AG04450 (cell line): ENCODE data around the gene POMP. TPM values are rescaled to one million over a fixed set of nuclear protein-coding genes. Genes with fewer than 3 reads are reported as not detected.

Experiments
- CTCF ChIA-PET: fragments of 300-600, 350-600 bp; formaldehyde crosslinking; extraction: SDS; loops from one replicate; lab custom pipeline; 2022; ENCODE audit warnings: antibody characterized with exemption, inconsistent platforms; lab: Charles Lee
- POLR2A ChIA-PET: fragments of 350-600 bp; formaldehyde crosslinking; extraction: SDS; loops from one replicate; lab custom pipeline; 2021; ENCODE audit warnings: antibody characterized with exemption, inconsistent platforms; lab: Yijun Ruan, JAX
- DNase-seq: peaks from one replicate; pipeline ENCODE4 v3.0.0-alpha.2; 2011; ENCODE audit warnings: low read depth, low spot score
- H3K27ac ChIP-seq: one replicate; pipeline ENCODE4 v1.5.1; 2012; ENCODE audit warnings: low read depth, low read length, control low read depth
- H3K27me3 ChIP-seq: one replicate; pipeline ENCODE4 v1.6.0; 2012; ENCODE audit warnings: low read length; ENCODE audit not compliant: control insufficient read depth, insufficient read depth
- H3K4me3 ChIP-seq: 2 replicates; pipeline ENCODE4 v1.5.1; 2011; ENCODE audit warnings: mild to moderate bottlenecking, low read depth, low read length, control low read depth
- H3K9me3 ChIP-seq: 2 replicates; pipeline ENCODE4 v1.5.1; 2012; ENCODE audit warnings: low read length; ENCODE audit not compliant: control insufficient read depth, insufficient read depth
- CTCF ChIP-seq: IDR thresholded peaks from 2 replicates; pipeline ENCODE4 v1.5.1; 2011; ENCODE audit warnings: low read depth, low read length, control low read depth, inconsistent platforms
- polyA minus RNA-seq: library from RNA; depleted of rRNA, polyadenylated mRNA; stranded (reverse); fragments of >200 nt; gene quantifications from 2 replicates; pipeline ENCODE4 v1.2.3, GENCODE V29; 2011; rRNA and poly(A)+ RNA removed
- polyA plus RNA-seq: library from polyadenylated mRNA; depleted of rRNA; stranded (reverse); fragments of >200 nt; gene quantifications from 2 replicates; pipeline ENCODE4 v1.2.3, GENCODE V29; 2011; rRNA removed

POMP gene
- 89.6 and 117 TPM in 2 replicates for polyA plus RNA-seq
- 31.7 and 52.7 TPM in 2 replicates for polyA minus RNA-seq

- Histone ChIP-seq H3K9me3 (no peaks in the 10 kb centered on the region; the same call in 1 of the 2 replicates), H3K4me3 (peak within 1 kb of the TSS; percentile 97), H3K27me3 (no peaks in the 10 kb centered on the region), H3K27ac (peak within 1 kb of the TSS; percentile 94)
- peak; percentile 83 for DNase-seq
- CTCF ChIA-PET: interaction anchor here (0.7 to 1.9 kb wide), 7 partner anchors 11 to 334 kb away, joined by 3 to 12 read pairs (median 3); no protein-coding TSS in a partner anchor
- 0 out of 2 replicates have a peak, but pooled peaks have one; percentile 2 for TF ChIP-seq CTCF
- POLR2A ChIA-PET: interaction anchor here (0.6 to 1.1 kb wide), 2 partner anchors 129 to 164 kb away, joined by 4 read pairs; partner anchors contain the start of gene FLT1
Measured at GRCh38 chr13:28658796-28659620, at the start of gene POMP. TSS of gene POMP (plus strand) at chr13:28659130. CDS start at chr13:28659185, 55 bp downstream.

- H3K27ac ChIP-seq: peak overlapping the region; percentile 63
- CTCF ChIA-PET: no interaction called here
Measured at GRCh38 chr13:28609381-28609780, 49.5 kb upstream of the POMP start.

GRCh38 chr13:28609926-28610325, 49.0 kb upstream of the POMP start:
- ChIA-PET CTCF (no interaction called here), POLR2A (interaction anchor here (1.0 kb wide), 1 partner anchor 136 kb away, joined by 4 read pairs; no protein-coding TSS in a partner anchor)
- Histone ChIP-seq H3K27me3 (no peaks in the 10 kb centered on the region), H3K27ac (peak overlapping the region; percentile 63), H3K9me3 (no peaks in the 10 kb centered on the region; the same call in 1 of the 2 replicates), H3K4me3 (no peak overlapping the region)
- TF ChIP-seq CTCF: no peak
- DNase-seq: peak; percentile 38

More at GRCh38 chr13:28609381-28609780, 49.5 kb upstream of the POMP start:
- Histone ChIP-seq H3K4me3 (no peak overlapping the region), H3K27me3 (no peaks in the 10 kb centered on the region), H3K9me3 (no peaks in the 10 kb centered on the region; the same call in 1 of the 2 replicates)
- POLR2A ChIA-PET: interaction anchor here (1.0 kb wide), 1 partner anchor 136 kb away, joined by 4 read pairs; no protein-coding TSS in a partner anchor
- TF ChIP-seq CTCF: no peak
- no peak for DNase-seq

GRCh38 chr13:28610996-28611395, 47.9 kb upstream of the POMP start:
- H3K27ac ChIP-seq: no peak overlapping the region
- no peak for TF ChIP-seq CTCF

More at GRCh38 chr13:28610996-28611395, 47.9 kb upstream of the POMP start:
- ChIA-PET CTCF (no interaction called here), POLR2A (no interaction called here)
- no peak overlapping the region for H3K4me3 ChIP-seq
- H3K9me3 ChIP-seq: no peaks in the 10 kb centered on the region; the same call in 1 of the 2 replicates
- no peaks in the 10 kb centered on the region for H3K27me3 ChIP-seq
- no peak for DNase-seq
